Right lung (tissue), 5 donors: ENCODE data around the gene PHF13. TPM values are rescaled to one million over a fixed set of nuclear protein-coding genes. Genes with fewer than 3 reads are reported as not detected.
"Not testable (repeated sequence)": the region's sequence is repeated elsewhere in the genome, so short reads cannot be mapped to it uniquely, and the experiment has no call there.

ENCODE experiments used
- DNase-seq, 2 donors: peaks; one replicate each; pipeline ENCODE4 v3.0.0-alpha.2; 2013
- polyA plus RNA-seq, 5 donors: library from polyadenylated mRNA; unstranded; fragments of 120-200 nt; gene quantifications; one replicate each; pipeline versions ENCODE4 v1.2.1 to v1.2.3, GENCODE V29; 2013; ENCODE audit warnings: inconsistent platforms in 1 of 5, low replicate concordance in 1 of 5; ENCODE audit not compliant: insufficient read length in 5 of 5, insufficient read depth in 1 of 5

The PHF13 gene
- polyA plus RNA-seq, 5 donors = 16.1 to 21.2 (median 20.7) TPM

- no peak for DNase-seq
These were observed 28.3 kb upstream of the PHF13 start for GRCh38 chr1:6585081-6585722.

- DNase-seq = no peak
These were observed 27.7 kb upstream of the PHF13 start for GRCh38 chr1:6585841-6586240.

- no peak for DNase-seq
These were observed 27.1 kb upstream of the PHF13 start for GRCh38 chr1:6586404-6586816.

GRCh38 chr1:6587261-6588005, 26.1 kb upstream of the PHF13 start:
- DNase-seq = no peak

- no peak for DNase-seq
These were observed 25.2 kb upstream of the PHF13 start for GRCh38 chr1:6588128-6588892.

GRCh38 chr1:6588893-6589520, 24.5 kb upstream of the PHF13 start:
- DNase-seq = no peak

GRCh38 chr1:6590046-6590445, 23.5 kb upstream of the PHF13 start:
- no peak for DNase-seq

GRCh38 chr1:6591222-6591621, 22.3 kb upstream of the PHF13 start:
- no peak for DNase-seq

GRCh38 chr1:6591644-6592043, 21.9 kb upstream of the PHF13 start:
- DNase-seq = no peak

- DNase-seq = no peak
These were observed 21.1 kb upstream of the PHF13 start for GRCh38 chr1:6592441-6592840.

- DNase-seq = no peak
These were observed 20.5 kb upstream of the PHF13 start for GRCh38 chr1:6592865-6593593.

GRCh38 chr1:6593810-6594209, 19.7 kb upstream of the PHF13 start:
- no peak for DNase-seq

GRCh38 chr1:6594977-6595740, 18.4 kb upstream of the PHF13 start:
- no peak for DNase-seq

GRCh38 chr1:6596351-6596750, 17.2 kb upstream of the PHF13 start:
- no peak for DNase-seq

- DNase-seq = no peak
These were observed 16.4 kb upstream of the PHF13 start for GRCh38 chr1:6596886-6597776.

GRCh38 chr1:6597777-6598131, 15.8 kb upstream of the PHF13 start:
- no peak for DNase-seq

- DNase-seq = no peak
These were observed 14.2 kb upstream of the PHF13 start for GRCh38 chr1:6599141-6599975.

GRCh38 chr1:6599991-6600390, 13.5 kb upstream of the PHF13 start:
- DNase-seq = not testable (repeated sequence)
